Measurements from ENCODE around the gene PPIB. TPM values are rescaled to one million over a fixed set of nuclear protein-coding genes. Genes with fewer than 3 reads are reported as not detected.

Gene PPIB
- total RNA-seq, 4 donors from 2014 or later, result 39.6 to 226 (median 154) TPM

DNA sequence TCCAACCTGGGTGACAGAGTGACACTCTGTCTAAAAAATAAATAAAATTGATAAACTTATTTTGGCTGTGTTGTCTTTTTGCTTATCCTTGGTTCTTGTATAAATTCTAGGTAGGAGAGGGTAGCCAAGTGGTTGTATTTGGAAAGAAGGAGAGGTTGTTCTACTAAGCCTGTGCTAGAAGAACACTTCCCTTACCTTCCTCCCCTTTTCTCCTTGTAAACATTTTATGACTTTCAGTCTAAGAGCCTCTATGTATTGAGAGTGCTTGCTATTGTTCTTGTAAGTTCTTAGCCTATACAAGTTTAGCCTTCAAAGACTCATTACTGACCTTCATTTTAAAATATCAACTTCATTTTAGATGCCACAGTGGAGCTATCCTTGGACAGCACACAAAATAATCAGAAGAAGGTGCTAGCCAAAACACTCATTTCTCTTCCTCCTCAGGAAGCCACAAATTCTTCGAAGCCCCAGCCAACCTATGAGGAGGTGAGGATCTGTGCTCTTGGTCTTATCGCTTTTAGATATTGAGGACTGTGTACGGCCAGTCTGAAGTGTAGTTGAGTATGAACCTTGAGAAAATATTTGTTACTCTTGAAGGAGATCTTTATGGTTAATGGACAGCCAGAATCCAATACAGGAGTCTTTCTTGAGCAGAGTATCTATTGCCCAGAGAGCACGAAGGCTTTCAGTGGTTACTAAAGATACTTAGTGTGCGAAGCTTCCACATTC is 44.9 kb downstream of the PPIB start:
- DNase-seq, result no peak
- WGBS, 2 donors (ENCODE audit: low coverage in 1 of 2), result 90 to 92% methylated on average over 5 of the region's 5 CpGs

DNA sequence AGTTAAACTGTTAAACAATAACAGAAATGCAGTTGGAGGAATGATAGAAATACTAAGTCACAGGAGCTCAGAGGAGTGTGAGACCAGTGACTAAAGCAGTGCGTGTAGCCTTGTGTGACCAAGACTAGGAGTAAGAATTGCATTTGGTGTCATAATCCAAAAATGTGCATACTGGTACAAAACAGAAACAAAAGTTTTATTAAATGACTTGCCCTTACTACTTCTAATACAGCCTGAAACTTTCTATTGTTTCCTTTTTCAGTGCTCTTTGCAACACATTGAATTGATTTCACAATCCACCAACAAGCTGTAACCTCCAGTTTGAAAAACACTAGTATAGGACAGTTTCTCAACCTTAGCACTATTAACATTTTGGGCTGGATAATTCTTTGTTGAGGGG is 49.9 kb downstream of the PPIB start:
- in situ Hi-C loops (cut with MboI; ENCODE audit: low pct_ligation_motif_present in 1 of 4, low pct_unique_long_range_greater_than_20kb in 1 of 4, low sequenced_read_pairs in 3 of 4), result no loop called here
- Histone ChIP-seq H3K9me3 (no peaks in the 10 kb centered on the region), H3K4me1 (peaks cover 0 to 15% (median 1%) of the 10 kb centered on the region in 4 donors), H3K27ac (no peak overlapping the region), H3K27me3 (no peaks in the 10 kb centered on the region), H3K4me3 (no peak overlapping the region), H3K36me3 (peaks cover 0 to 46% (median 19%) of the 10 kb centered on the region in 4 donors)
- 71 to 75% methylated on average over 1 of the region's 1 CpG for WGBS, 2 donors (ENCODE audit: low coverage in 1 of 2)
- TF ChIP-seq POLR2AphosphoS5 (IDR thresholded peaks at IDR 0.05) (no peak), POLR2A (IDR thresholded peaks at IDR 0.05) (no peak), EP300 (IDR thresholded peaks at IDR 0.05; ENCODE audit: low read depth) (no peak)
- TF ChIP-seq, protein P1, sequence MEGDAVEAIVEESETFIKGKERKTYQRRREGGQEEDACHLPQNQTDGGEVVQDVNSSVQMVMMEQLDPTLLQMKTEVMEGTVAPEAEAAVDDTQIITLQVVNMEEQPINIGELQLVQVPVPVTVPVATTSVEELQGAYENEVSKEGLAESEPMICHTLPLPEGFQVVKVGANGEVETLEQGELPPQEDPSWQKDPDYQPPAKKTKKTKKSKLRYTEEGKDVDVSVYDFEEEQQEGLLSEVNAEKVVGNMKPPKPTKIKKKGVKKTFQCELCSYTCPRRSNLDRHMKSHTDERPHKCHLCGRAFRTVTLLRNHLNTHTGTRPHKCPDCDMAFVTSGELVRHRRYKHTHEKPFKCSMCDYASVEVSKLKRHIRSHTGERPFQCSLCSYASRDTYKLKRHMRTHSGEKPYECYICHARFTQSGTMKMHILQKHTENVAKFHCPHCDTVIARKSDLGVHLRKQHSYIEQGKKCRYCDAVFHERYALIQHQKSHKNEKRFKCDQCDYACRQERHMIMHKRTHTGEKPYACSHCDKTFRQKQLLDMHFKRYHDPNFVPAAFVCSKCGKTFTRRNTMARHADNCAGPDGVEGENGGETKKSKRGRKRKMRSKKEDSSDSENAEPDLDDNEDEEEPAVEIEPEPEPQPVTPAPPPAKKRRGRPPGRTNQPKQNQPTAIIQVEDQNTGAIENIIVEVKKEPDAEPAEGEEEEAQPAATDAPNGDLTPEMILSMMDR (IDR thresholded peaks at IDR 0.05), result no peak
- no peak for DNase-seq
- intact Hi-C loops (cut with DNase I; ENCODE audit: low total_unique reads), result no loop called here

More for the DNA sequence above, 44.9 kb downstream of the PPIB start:
- no peaks in the 10 kb centered on the region for H3K27me3 ChIP-seq
- TF ChIP-seq POLR2AphosphoS5 (IDR thresholded peaks at IDR 0.05) (no peak), EP300 (IDR thresholded peaks at IDR 0.05; ENCODE audit: low read depth) (no peak), POLR2A (IDR thresholded peaks at IDR 0.05) (no peak)
- TF ChIP-seq, protein P1 (IDR thresholded peaks at IDR 0.05), result no peak
- peaks cover 0 to 83% (median 35%) of the 10 kb centered on the region in 4 donors for H3K36me3 ChIP-seq
- H3K27ac ChIP-seq, result no peak overlapping the region
- intact Hi-C loops (cut with DNase I; ENCODE audit: low total_unique reads), result no loop called here
- H3K9me3 ChIP-seq, result no peaks in the 10 kb centered on the region
- no peak overlapping the region for H3K4me3 ChIP-seq
- in situ Hi-C loops (cut with MboI; ENCODE audit: low pct_ligation_motif_present in 1 of 4, low pct_unique_long_range_greater_than_20kb in 1 of 4, low sequenced_read_pairs in 3 of 4), result no loop called here
- no peaks in the 10 kb centered on the region for H3K4me1 ChIP-seq

DNA sequence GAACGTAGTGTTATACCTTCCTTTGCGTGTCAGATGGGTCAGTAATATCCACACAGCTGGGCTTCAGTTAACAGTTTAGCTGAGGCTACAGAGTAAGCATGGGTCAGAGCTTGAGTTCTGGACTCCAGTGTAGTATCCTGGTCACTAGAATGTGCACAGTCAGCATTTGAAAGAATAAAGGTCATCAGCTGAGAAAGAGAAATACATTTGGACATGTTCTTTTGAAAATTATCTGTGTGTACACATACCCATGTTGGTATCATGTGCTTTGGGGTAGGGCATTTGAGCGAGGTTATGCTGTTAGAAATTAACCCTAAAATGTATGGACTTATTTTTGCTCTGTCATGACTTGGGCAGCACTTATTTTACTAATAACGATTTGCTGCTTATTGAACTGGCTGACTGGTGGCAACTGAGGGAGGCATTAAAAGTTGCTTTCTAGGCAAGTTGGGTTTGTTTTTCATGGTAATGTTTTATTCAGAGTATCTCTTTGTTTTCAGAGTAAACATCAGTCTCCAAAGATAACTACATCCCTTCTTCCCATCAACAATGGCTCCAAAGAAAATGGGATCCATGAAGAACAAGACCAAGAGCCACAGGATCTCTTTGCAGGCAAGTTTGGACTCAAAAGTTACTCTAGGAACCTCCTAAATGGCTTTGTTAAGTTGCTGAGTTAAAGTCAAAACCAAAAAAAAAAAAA is 50.6 kb downstream of the PPIB start:
- peaks cover 0 to 39% (median 17%) of the 10 kb centered on the region in 4 donors for H3K36me3 ChIP-seq
- H3K4me3 ChIP-seq, result no peak overlapping the region
- no peak overlapping the region for H3K27ac ChIP-seq
- in situ Hi-C loops (cut with MboI; ENCODE audit: low pct_ligation_motif_present in 1 of 4, low pct_unique_long_range_greater_than_20kb in 1 of 4, low sequenced_read_pairs in 3 of 4) (no loop called here), intact Hi-C loops (cut with DNase I; ENCODE audit: low total_unique reads) (no loop called here)
- H3K4me1 ChIP-seq, result peaks cover 0 to 17% (median 1%) of the 10 kb centered on the region in 4 donors
- no peak for DNase-seq
- no peaks in the 10 kb centered on the region for H3K27me3 ChIP-seq
- WGBS, 2 donors (ENCODE audit: low coverage in 1 of 2), result 46 to 67% methylated on average over 2 to 4 of the region's 4 CpGs
- no peaks in the 10 kb centered on the region for H3K9me3 ChIP-seq
- TF ChIP-seq EP300 (IDR thresholded peaks at IDR 0.05; ENCODE audit: low read depth) (no peak), POLR2AphosphoS5 (IDR thresholded peaks at IDR 0.05) (no peak), POLR2A (IDR thresholded peaks at IDR 0.05) (no peak)
- TF ChIP-seq, protein P1 (IDR thresholded peaks at IDR 0.05), result no peak

DNA sequence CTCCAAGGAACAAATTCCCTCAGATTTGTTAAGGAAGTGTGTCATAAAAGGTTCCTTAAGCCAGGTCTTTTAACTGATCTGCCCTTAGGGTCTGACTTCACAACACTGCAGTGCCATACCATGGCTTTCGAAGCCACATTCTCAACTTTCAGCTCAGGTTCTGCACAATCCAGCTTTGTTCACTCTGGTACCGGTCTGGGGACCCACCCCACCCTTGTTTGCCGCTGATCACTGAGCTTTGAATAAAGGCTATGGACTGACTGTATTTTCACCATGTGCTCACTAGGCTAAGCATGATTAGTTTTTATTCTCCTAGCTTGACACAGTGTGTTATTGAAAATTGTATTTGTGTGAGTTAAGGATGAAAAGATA is 51.2 kb downstream of the PPIB start:
- no peaks in the 10 kb centered on the region for H3K9me3 ChIP-seq
- H3K4me1 ChIP-seq, result peaks cover 2 to 18% (median 4%) of the 10 kb centered on the region in 4 donors
- DNase-seq, result no peak
- TF ChIP-seq POLR2AphosphoS5 (IDR thresholded peaks at IDR 0.05) (no peak), POLR2A (IDR thresholded peaks at IDR 0.05) (no peak), EP300 (IDR thresholded peaks at IDR 0.05; ENCODE audit: low read depth) (no peak)
- TF ChIP-seq, protein P1 (IDR thresholded peaks at IDR 0.05), result no peak
- H3K27me3 ChIP-seq, result no peaks in the 10 kb centered on the region
- in situ Hi-C loops (cut with MboI; ENCODE audit: low pct_ligation_motif_present in 1 of 4, low pct_unique_long_range_greater_than_20kb in 1 of 4, low sequenced_read_pairs in 3 of 4) (no loop called here), intact Hi-C loops (cut with DNase I; ENCODE audit: low total_unique reads) (no loop called here)
- H3K4me3 ChIP-seq, result no peak overlapping the region
- H3K36me3 ChIP-seq, result peaks cover 0 to 35% (median 14%) of the 10 kb centered on the region in 4 donors
- no peak overlapping the region for H3K27ac ChIP-seq
- 91 to 100% methylated on average over 2 to 3 of the region's 3 CpGs for WGBS, 2 donors (ENCODE audit: low coverage in 1 of 2)
